PC-9 (cell line): ENCODE measurements around the gene ZNG1C.
"Not testable (repeated sequence)": the region's sequence is repeated elsewhere in the genome, so short reads cannot be mapped to it uniquely, and the experiment has no call there.

Experiments used
- CTCF ChIP-seq: fragments of 200-600 bp; sonication (generic); conservative IDR thresholded peaks from 2 replicates; pipeline ENCODE4 v1.6.1; 2017; ENCODE audit warnings: mixed run types, antibody characterized with exemption, mild to moderate bottlenecking, moderate library complexity
- EZH2 ChIP-seq: fragments of 200-600 bp; sonication (generic); IDR thresholded peaks from 2 replicates; pipeline ENCODE4 v1.8.0; 2017; ENCODE audit warnings: antibody characterized with exemption, low read depth

- not testable (repeated sequence) for TF ChIP-seq CTCF, EZH2
These were observed 95.0 kb downstream of the ZNG1C start for GRCh38 chr9:68336639-68337339.
